HepG2 (cell line): Measurements from ENCODE around the gene SSBP4. TPM values are rescaled to one million over a fixed set of nuclear protein-coding genes. Genes with fewer than 3 reads are reported as not detected.

ENCODE experiments used
- DMTF1 ChIP-seq: sonication (generic); formaldehyde crosslinking; IDR thresholded peaks from 2 replicates; pipeline ENCODE4 v1.4.0; 2020; ENCODE audit warnings: mild to moderate bottlenecking, missing genetic modification reagents
- GATAD2A ChIP-seq: IDR thresholded peaks from 2 replicates; pipeline ENCODE4 v1.6.1; 2016
- HDAC1 ChIP-seq: sonication (generic); formaldehyde crosslinking; IDR thresholded peaks from 2 replicates; pipeline ENCODE4 v1.5.1; 2020; ENCODE audit warnings: mild to moderate bottlenecking, missing genetic modification reagents
- IRF2 ChIP-seq: IDR thresholded peaks from 2 replicates; pipeline ENCODE4 v1.6.1; 2018; ENCODE audit warnings: missing genetic modification reagents, missing compliant biosample characterization
- ISX ChIP-seq: sonication (generic); formaldehyde crosslinking; conservative IDR thresholded peaks from 2 replicates; pipeline ENCODE4 v1.5.0; 2020; ENCODE audit warnings: missing genetic modification reagents
- JUN ChIP-seq: sonication (generic); formaldehyde crosslinking; IDR thresholded peaks from 2 replicates; pipeline ENCODE4 v1.4.0; 2020; ENCODE audit warnings: mild to moderate bottlenecking, missing genetic modification reagents
- KAT7 ChIP-seq: IDR thresholded peaks from 2 replicates; pipeline ENCODE4 v1.6.1; 2018; ENCODE audit warnings: borderline replicate concordance, missing compliant biosample characterization
- MAFK ChIP-seq, 2 experiments: IDR thresholded peaks in 1 of 2; conservative IDR thresholded peaks in 1 of 2; 2 replicates each; pipeline ENCODE4 v1.6.1; 2011; ENCODE audit warnings: improper control_type of control experiment in 2 of 2, low read length in 2 of 2
- MIER3 ChIP-seq: IDR thresholded peaks from 2 replicates; pipeline ENCODE4 v1.6.1; 2016; ENCODE audit warnings: missing compliant biosample characterization, borderline replicate concordance
- RFX5 ChIP-seq: IDR thresholded peaks from 2 replicates; pipeline ENCODE4 v1.6.1; 2011; ENCODE audit warnings: low read depth, low read length, improper control_type of control experiment
- SKIL ChIP-seq: sonication (generic); formaldehyde crosslinking; IDR thresholded peaks from 2 replicates; pipeline ENCODE4 v1.8.0; 2022; ENCODE audit warnings: missing genetic modification reagents, mild to moderate bottlenecking, moderate library complexity, borderline replicate concordance
- TCF7L2 ChIP-seq: IDR thresholded peaks from 2 replicates; pipeline ENCODE4 v1.6.1; 2011; ENCODE audit warnings: mild to moderate bottlenecking, low read depth, low read length, moderate library complexity
- THRA ChIP-seq: sonication (generic); formaldehyde crosslinking; IDR thresholded peaks from 2 replicates; pipeline ENCODE4 v1.4.0; 2020; ENCODE audit warnings: missing genetic modification reagents, borderline replicate concordance
- ZMYM2 ChIP-seq: sonication (generic); formaldehyde crosslinking; IDR thresholded peaks from 2 replicates; pipeline ENCODE4 v1.8.0; 2022; ENCODE audit warnings: mild to moderate bottlenecking, missing genetic modification reagents
- ZNF414 ChIP-seq: sonication (generic); formaldehyde crosslinking; IDR thresholded peaks from 2 replicates; pipeline ENCODE4 v1.5.0; 2020; ENCODE audit warnings: missing genetic modification reagents
- ZNF503 ChIP-seq: sonication (generic); formaldehyde crosslinking; IDR thresholded peaks from 2 replicates; pipeline ENCODE4 v1.4.0; 2020; ENCODE audit warnings: missing genetic modification reagents
- ZNF556 ChIP-seq: sonication (generic); formaldehyde crosslinking; IDR thresholded peaks from 2 replicates; pipeline ENCODE4 v1.4.0; 2020; ENCODE audit warnings: mild to moderate bottlenecking, missing genetic modification reagents, borderline replicate concordance
- ZNF589 ChIP-seq: sonication (generic); formaldehyde crosslinking; conservative IDR thresholded peaks from 2 replicates; pipeline ENCODE4 v1.8.0; 2022; ENCODE audit warnings: mild to moderate bottlenecking, moderate library complexity, missing genetic modification reagents
- ZNF747 ChIP-seq: sonication (generic); formaldehyde crosslinking; IDR thresholded peaks from 2 replicates; pipeline ENCODE4 v1.8.1; 2023; ENCODE audit warnings: missing genetic modification reagents, mild to moderate bottlenecking, borderline replicate concordance
- polyA plus RNA-seq, 8 experiments: library from polyadenylated mRNA; depleted of rRNA in 3 of 8; stranded (reverse) in 7 of 8; unstranded in 1 of 8; fragments of >200 nt; fragmentation: Illumina TruSeq in 4 of 8; extraction: Trizol in 4 of 8; gene quantifications; 2 replicates each; pipeline versions ENCODE4 v1.2.1 to v1.2.3, GENCODE V29; 2011 to 2016; ENCODE audit warnings: low read depth in 4 of 8, missing spikeins in 1 of 8, mixed read lengths in 1 of 8; ENCODE audit not compliant: insufficient read depth in 1 of 8
- total RNA-seq, 5 experiments: library from RNA; depleted of rRNA; stranded (reverse); fragments of >200 nt; fragmentation: Illumina TruSeq; extraction: Trizol; gene quantifications; 2 replicates each; pipeline ENCODE4 v1.2.3, GENCODE V29; 2016; ENCODE audit warnings: low read depth in 1 of 5

SSBP4 gene
- total and polyA plus RNA-seq, 2 of the 13 experiments (the other 11 are each of a cell fraction or from before 2014, with no cell fraction given) = 20.8 to 39.5 TPM

- TF ChIP-seq ISX (CRISPR knock-in tag) = no peak
- no peak for TF ChIP-seq ZNF556 (CRISPR knock-in tag)
- TF ChIP-seq ZNF589 (CRISPR knock-in tag) = no peak
- TF ChIP-seq IRF2 (CRISPR knock-in tag) = peak; percentile 15; the same call in 1 of the 2 replicates
- TF ChIP-seq ZMYM2 (CRISPR knock-in tag) = no peak; the same call in 1 of the 2 replicates
- TF ChIP-seq GATAD2A (CRISPR knock-in tag) = peak; percentile 50
- 0 out of 2 replicates have a peak, but pooled peaks have one; percentile 37 for TF ChIP-seq JUN (CRISPR knock-in tag)
- TF ChIP-seq SKIL (CRISPR knock-in tag) = no peak
- no peak for TF ChIP-seq MAFK (conservative IDR thresholded peaks at IDR 0.05 in 1 of 2, IDR thresholded peaks at IDR 0.05 in 1 of 2; ENCODE audit: low read length in 2 of 2)
- TF ChIP-seq ZNF503 (CRISPR knock-in tag) = no peak
- TF ChIP-seq HDAC1 = peak; percentile 72
- TF ChIP-seq KAT7 (CRISPR knock-in tag) = peak; percentile 20; the same call in 1 of the 2 replicates
- TF ChIP-seq THRA (CRISPR knock-in tag) = 0 out of 2 replicates have a peak, but pooled peaks have one; percentile 19
- TF ChIP-seq RFX5 = no peak
- TF ChIP-seq ZNF747 = peak; percentile 16; the same call in 1 of the 2 replicates
- no peak for TF ChIP-seq DMTF1 (CRISPR knock-in tag)
- no peak for TF ChIP-seq ZNF414 (CRISPR knock-in tag)
- TF ChIP-seq MIER3 (CRISPR knock-in tag) = no peak
- no peak for TF ChIP-seq TCF7L2
These were observed 50.1 kb downstream of the SSBP4 start (continued) for GRCh38 chr19:18469069-18469846.
